HCT116 (cell line): Measurements from ENCODE around the gene CLEC5A. TPM values are rescaled to one million over a fixed set of nuclear protein-coding genes. Genes with fewer than 3 reads are reported as not detected.

ENCODE experiments used
- ATAC-seq: fragments of 200-7000 bp; cut with Tn5 transposase; 2 replicates; pipeline ENCODE4 v1.9.1; 2020; ENCODE audit warnings: mild to moderate bottlenecking, moderate library complexity
- BruUV-seq: library from RNA; stranded (reverse); fragments of 400-500 nt; replicated peaks from 2 replicates; lab custom pipeline; 2021; lab: Mats Ljungman, UMichigan
- CTCF ChIA-PET: fragments of 300-600 bp; sonication (Branson Sonifier 250); formaldehyde crosslinking; loops from one replicate; lab custom pipeline; 2021; ENCODE audit warnings: antibody characterized with exemption; lab: Charles Lee
- POLR2A ChIA-PET: fragments of 300-600, 350-600 bp; sonication (Branson Sonifier 250); formaldehyde crosslinking; loops from one replicate; lab custom pipeline; 2021; ENCODE audit warnings: antibody characterized with exemption; lab: Charles Lee
- RAD21 ChIA-PET, 2 experiments: fragments of 300-600 bp; sonication (Branson Sonifier 250); formaldehyde crosslinking; loops; one replicate each; lab custom pipeline; 2023; ENCODE audit warnings: low total read pairs in 2 of 2; ENCODE audit not compliant: uncharacterized antibody in 2 of 2, unreplicated experiment in 2 of 2, low non-redundant PET in 1 of 2; lab: Charles Lee
- DNase-seq: peaks from one replicate; pipeline ENCODE4 v3.0.0-alpha.2; 2010; ENCODE audit warnings: low read depth, low spot score
- H2AFZ ChIP-seq: fragments of 200-600 bp; shearing (Covaris generic), sonication (generic); 2 replicates; pipeline ENCODE4 v1.6.1; 2017; ENCODE audit warnings: low read depth, mixed run types, mixed read lengths, antibody characterized with exemption, low read length; ENCODE audit not compliant: poor library complexity, severe bottlenecking
- H3K27ac ChIP-seq: 2 replicates; pipeline ENCODE4 v1.5.1; 2012; ENCODE audit warnings: low read depth, low read length
- H3K27me3 ChIP-seq: fragments of 200-600 bp; sonication (generic); 2 replicates; pipeline ENCODE4 v1.6.1; 2016; ENCODE audit warnings: mixed run types, low read length, mixed read lengths; ENCODE audit not compliant: insufficient read depth
- H3K36me3 ChIP-seq, 2 experiments: fragments of 200-500 bp in 1 of 2; fragments of 200-600 bp in 1 of 2; sonication (Bioruptor generic) in 1 of 2; sonication (generic) in 1 of 2; 2 replicates each; pipeline versions ENCODE4 v1.5.1 to v1.6.1; 2014 to 2016; ENCODE audit warnings: low read length in 2 of 2, inconsistent platforms in 1 of 2, mixed read lengths in 1 of 2, mixed run types in 1 of 2; ENCODE audit not compliant: insufficient read depth in 2 of 2, control insufficient read depth in 1 of 2
- H3K4me1 ChIP-seq, 2 experiments: fragments of 200-600 bp in 1 of 2; sonication (generic) in 1 of 2; 2 replicates each; pipeline versions ENCODE4 v1.5.1 to v1.6.1; 2012 to 2017; ENCODE audit warnings: low read length in 2 of 2, inconsistent platforms in 1 of 2, mild to moderate bottlenecking in 1 of 2, mixed read lengths in 1 of 2, mixed run types in 1 of 2, moderate library complexity in 1 of 2; ENCODE audit not compliant: insufficient read depth in 2 of 2, control insufficient read depth in 1 of 2
- H3K4me2 ChIP-seq: fragments of 200-600 bp; sonication (generic); 2 replicates; pipeline ENCODE4 v1.6.1; 2017; ENCODE audit warnings: mixed run types, low read length, mixed read lengths
- H3K4me3 ChIP-seq, 2 experiments: fragments of 200-600 bp in 1 of 2; sonication (generic) in 1 of 2; replicated peaks in 1 of 2; 2 replicates each; pipeline ENCODE4 v1.5.1; 2011 to 2016; ENCODE audit warnings: low read length in 2 of 2, control low read depth in 1 of 2, low read depth in 1 of 2, mild to moderate bottlenecking in 1 of 2, mixed read lengths in 1 of 2, mixed run types in 1 of 2
- H3K79me2 ChIP-seq: fragments of 200-600 bp; sonication (generic); 2 replicates; pipeline ENCODE4 v1.6.1; 2017; ENCODE audit warnings: mild to moderate bottlenecking, mixed run types, low read length, moderate library complexity, mixed read lengths; ENCODE audit not compliant: insufficient read depth
- H3K9ac ChIP-seq: fragments of 200-600 bp; sonication (generic); 2 replicates; pipeline ENCODE4 v1.6.1; 2016; ENCODE audit warnings: low read length, mixed read lengths
- H3K9me2 ChIP-seq: fragments of 200-600 bp; sonication (generic), shearing (Covaris generic); 2 replicates; pipeline ENCODE4 v1.6.1; 2017; ENCODE audit warnings: mixed run types, mild to moderate bottlenecking, moderate library complexity; ENCODE audit not compliant: insufficient read depth
- H3K9me3 ChIP-seq, 2 experiments: fragments of 200-500 bp in 1 of 2; fragments of 200-600 bp in 1 of 2; sonication (Bioruptor generic) in 1 of 2; sonication (generic) in 1 of 2; 2 replicates each; pipeline ENCODE4 v1.6.1; 2014 to 2017; ENCODE audit warnings: low read length in 2 of 2, mixed read lengths in 2 of 2, inconsistent platforms in 1 of 2, low read depth in 1 of 2, mild to moderate bottlenecking in 1 of 2, mixed run types in 1 of 2, moderate library complexity in 1 of 2; ENCODE audit not compliant: control insufficient read depth in 1 of 2, insufficient read depth in 1 of 2
- H4K20me1 ChIP-seq: fragments of 200-600 bp; sonication (generic), shearing (Covaris generic); 2 replicates; pipeline ENCODE4 v1.6.1; 2017; ENCODE audit warnings: mixed run types, mild to moderate bottlenecking, moderate library complexity; ENCODE audit not compliant: insufficient read depth
- CEBPB ChIP-seq: IDR thresholded peaks from 2 replicates; pipeline ENCODE4 v1.6.1; 2012; ENCODE audit warnings: low read depth
- CTCF ChIP-seq, 3 experiments: fragments of 200-600 bp in 1 of 3; sonication (generic) in 1 of 3; IDR thresholded peaks in 2 of 3; conservative IDR thresholded peaks in 1 of 3; 2 replicates each; pipeline ENCODE4 v1.5.1; 2012 to 2017; ENCODE audit warnings: low read depth in 2 of 3, low read length in 2 of 3, antibody characterized with exemption in 1 of 3, borderline replicate concordance in 1 of 3, control low read depth in 1 of 3, mild to moderate bottlenecking in 1 of 3, mixed read lengths in 1 of 3, mixed run types in 1 of 3, moderate library complexity in 1 of 3; ENCODE audit not compliant: insufficient read depth in 1 of 3
- ELF1 ChIP-seq: IDR thresholded peaks from 2 replicates; pipeline ENCODE4 v1.6.1; 2012; ENCODE audit warnings: low read depth, borderline replicate concordance
- EZH2 ChIP-seq: fragments of 200-600 bp; sonication (generic); IDR thresholded peaks from 2 replicates; pipeline ENCODE4 v1.6.1; 2017; ENCODE audit warnings: antibody characterized with exemption, mixed run types
- FOSL1 ChIP-seq: IDR thresholded peaks from 2 replicates; pipeline ENCODE4 v1.6.1; 2012; ENCODE audit warnings: low read depth
- JUND ChIP-seq: IDR thresholded peaks from 2 replicates; pipeline ENCODE4 v1.6.1; 2012
- RAD21 ChIP-seq: IDR thresholded peaks from 2 replicates; pipeline ENCODE4 v1.6.1; 2012; ENCODE audit warnings: low read depth, mild to moderate bottlenecking
- SIN3A ChIP-seq: IDR thresholded peaks from 2 replicates; pipeline ENCODE4 v1.6.1; 2012; ENCODE audit warnings: low read depth
- SP1 ChIP-seq: IDR thresholded peaks from 2 replicates; pipeline ENCODE4 v1.6.1; 2012; ENCODE audit warnings: low read depth
- SRF ChIP-seq: IDR thresholded peaks from 2 replicates; pipeline ENCODE4 v1.6.1; 2012; ENCODE audit warnings: low read depth
- TCF7L2 ChIP-seq: IDR thresholded peaks from 2 replicates; pipeline ENCODE4 v1.7.0; 2011; ENCODE audit warnings: borderline replicate concordance, inconsistent platforms; ENCODE audit not compliant: insufficient read depth, insufficient read length; ENCODE audit errors: extremely low read depth
- YY1 ChIP-seq: IDR thresholded peaks from 2 replicates; pipeline ENCODE4 v1.6.1; 2011; ENCODE audit warnings: low read length, low read depth, moderate library complexity, mild to moderate bottlenecking; ENCODE audit not compliant: insufficient replicate concordance; ENCODE audit errors: extremely low read depth
- ZBTB33 ChIP-seq: IDR thresholded peaks from 2 replicates; pipeline ENCODE4 v1.6.1; 2011; ENCODE audit warnings: mild to moderate bottlenecking, low read length, moderate library complexity; ENCODE audit not compliant: insufficient replicate concordance; ENCODE audit errors: extremely low read depth
- ZFX ChIP-seq: fragments of 450-650 bp; IDR thresholded peaks from 2 replicates; pipeline ENCODE4 v1.6.1; 2017
- ZNF274 ChIP-seq: fragments of 200-500 bp; sonication (Bioruptor generic); IDR thresholded peaks from 2 replicates; pipeline ENCODE4 v1.6.1; 2014; ENCODE audit warnings: mild to moderate bottlenecking, low read depth, low read length, inconsistent platforms
- intact Hi-C: fragments of 100-400 bp; cut with micrococcal nuclease; formaldehyde crosslinking; loops from 2 replicates; pipeline ENCODE4 v1.10.0; 2022
- total RNA-seq: library from RNA; stranded (reverse); gene quantifications from one replicate; pipeline ENCODE4 v1.2.1, GENCODE V29; 2021; ENCODE audit not compliant: unreplicated experiment
- TF ChIP-seq, protein P1 (sequence below): IDR thresholded peaks from 2 replicates; pipeline ENCODE4 v1.6.1; 2012; ENCODE audit warnings: low read depth

The CLEC5A gene
- total RNA-seq, 1 experiment from 2014 or later = 0.32 TPM

DNA sequence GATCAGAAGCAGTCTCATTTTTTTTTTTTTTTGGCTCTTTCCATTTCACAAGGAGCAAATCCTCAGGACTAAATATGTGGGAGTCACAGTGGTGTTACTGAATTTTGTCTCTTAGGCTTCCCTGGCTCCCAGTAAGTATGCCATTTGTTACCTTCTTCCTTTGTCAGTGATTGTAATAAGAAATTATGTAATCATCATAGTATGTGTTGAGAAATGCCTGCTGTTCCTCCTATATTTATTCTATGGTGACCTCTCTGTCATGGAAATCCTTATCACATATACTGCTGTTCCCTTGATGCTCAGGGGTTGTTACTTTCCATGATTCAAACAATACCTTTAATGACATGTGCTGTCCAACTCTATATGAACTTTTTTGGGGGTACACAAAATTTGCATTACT lies 35.4 kb downstream of the CLEC5A start (continued):
- TF ChIP-seq CTCF (IDR thresholded peaks at IDR 0.05 in 2 of 3, conservative IDR thresholded peaks at IDR 0.05 in 1 of 3; ENCODE audit: borderline replicate concordance in 1 of 3, insufficient read depth in 1 of 3, low read depth in 2 of 3, low read length in 2 of 3) (no peak), CEBPB (no peak)

- intact Hi-C loops = no loop called here
- Histone ChIP-seq H3K27ac (no peak overlapping the region), H3K9me3 (no peaks in the 10 kb centered on the region), H3K4me2 (no peak overlapping the region), H3K79me2 (no peaks in the 10 kb centered on the region), H3K4me3 (no peak overlapping the region)
- BruUV-seq = no TSS peak
- TF ChIP-seq, protein P1, sequence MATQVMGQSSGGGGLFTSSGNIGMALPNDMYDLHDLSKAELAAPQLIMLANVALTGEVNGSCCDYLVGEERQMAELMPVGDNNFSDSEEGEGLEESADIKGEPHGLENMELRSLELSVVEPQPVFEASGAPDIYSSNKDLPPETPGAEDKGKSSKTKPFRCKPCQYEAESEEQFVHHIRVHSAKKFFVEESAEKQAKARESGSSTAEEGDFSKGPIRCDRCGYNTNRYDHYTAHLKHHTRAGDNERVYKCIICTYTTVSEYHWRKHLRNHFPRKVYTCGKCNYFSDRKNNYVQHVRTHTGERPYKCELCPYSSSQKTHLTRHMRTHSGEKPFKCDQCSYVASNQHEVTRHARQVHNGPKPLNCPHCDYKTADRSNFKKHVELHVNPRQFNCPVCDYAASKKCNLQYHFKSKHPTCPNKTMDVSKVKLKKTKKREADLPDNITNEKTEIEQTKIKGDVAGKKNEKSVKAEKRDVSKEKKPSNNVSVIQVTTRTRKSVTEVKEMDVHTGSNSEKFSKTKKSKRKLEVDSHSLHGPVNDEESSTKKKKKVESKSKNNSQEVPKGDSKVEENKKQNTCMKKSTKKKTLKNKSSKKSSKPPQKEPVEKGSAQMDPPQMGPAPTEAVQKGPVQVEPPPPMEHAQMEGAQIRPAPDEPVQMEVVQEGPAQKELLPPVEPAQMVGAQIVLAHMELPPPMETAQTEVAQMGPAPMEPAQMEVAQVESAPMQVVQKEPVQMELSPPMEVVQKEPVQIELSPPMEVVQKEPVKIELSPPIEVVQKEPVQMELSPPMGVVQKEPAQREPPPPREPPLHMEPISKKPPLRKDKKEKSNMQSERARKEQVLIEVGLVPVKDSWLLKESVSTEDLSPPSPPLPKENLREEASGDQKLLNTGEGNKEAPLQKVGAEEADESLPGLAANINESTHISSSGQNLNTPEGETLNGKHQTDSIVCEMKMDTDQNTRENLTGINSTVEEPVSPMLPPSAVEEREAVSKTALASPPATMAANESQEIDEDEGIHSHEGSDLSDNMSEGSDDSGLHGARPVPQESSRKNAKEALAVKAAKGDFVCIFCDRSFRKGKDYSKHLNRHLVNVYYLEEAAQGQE = no peak
- no peak for TF ChIP-seq FOSL1
- TF ChIP-seq SP1 = no peak
- no peak for TF ChIP-seq TCF7L2
- no peak for TF ChIP-seq JUND
- no peak for TF ChIP-seq SIN3A
- TF ChIP-seq ZNF274 = no peak
- TF ChIP-seq YY1 = no peak
- TF ChIP-seq ZBTB33 = no peak
- TF ChIP-seq SRF = no peak
- no peak for TF ChIP-seq RAD21
- no peak for TF ChIP-seq ELF1
- no peak for TF ChIP-seq ZFX
- TF ChIP-seq CTCF (IDR thresholded peaks at IDR 0.05 in 2 of 3, conservative IDR thresholded peaks at IDR 0.05 in 1 of 3; ENCODE audit: borderline replicate concordance in 1 of 3, insufficient read depth in 1 of 3, low read depth in 2 of 3, low read length in 2 of 3) = no peak
- no peak for TF ChIP-seq EZH2
- TF ChIP-seq, all 23 proteins: peak for 0
- DNase-seq = no peak
- CTCF ChIA-PET = no interaction called here
- no peaks in the 10 kb centered on the region for H3K9me2 ChIP-seq
- no peak overlapping the region for H2AFZ ChIP-seq
- H4K20me1 ChIP-seq = no peaks in the 10 kb centered on the region
- H3K36me3 ChIP-seq = no peaks in the 10 kb centered on the region
- H3K4me1 ChIP-seq = no peaks in the 10 kb centered on the region
- RAD21 ChIA-PET = no interaction called here
- no peak overlapping the region for H3K9ac ChIP-seq
- no peak for ATAC-seq
- H3K27me3 ChIP-seq = no peaks in the 10 kb centered on the region
- POLR2A ChIA-PET = no interaction called here
These were observed 40.5 kb downstream of the CLEC5A start for GRCh38 chr7:141906285-141906684.
